ENCODE measurements around the gene CLCNKB.

CLCNKB gene

GRCh38 chr1:16010837-16011236 lies 32.7 kb upstream of the CLCNKB start:
- no peaks in the 10 kb centered on the region for H3F3A ChIP-seq (ENCODE audit: control insufficient read depth, insufficient read depth)
- H3K9me2 ChIP-seq (replicated peaks; ENCODE audit: control insufficient read depth, low read length): no peaks in the 10 kb centered on the region
- TF ChIP-seq CTCF (IDR thresholded peaks at IDR 0.05; ENCODE audit: low read depth, low read length, poor library complexity, severe bottlenecking) (no peak), EZH2phosphoT487 (IDR thresholded peaks at IDR 0.05; ENCODE audit: borderline replicate concordance, low read length) (no peak)
- peaks cover 22% of the 10 kb centered on the region for H3K27me3 ChIP-seq (ENCODE audit: control insufficient read depth, low read length)
- H3K36me3 ChIP-seq (ENCODE audit: control insufficient read depth, low read length): no peaks in the 10 kb centered on the region
- no peak overlapping the region for H3K4me3 ChIP-seq (ENCODE audit: low read length)
- H3K4me1 ChIP-seq (ENCODE audit: control insufficient read depth, low read length): peaks cover 46% of the 10 kb centered on the region
- no peak overlapping the region for H3K4me2 ChIP-seq (ENCODE audit: low read length)
- no peaks in the 10 kb centered on the region for H3K79me2 ChIP-seq (ENCODE audit: control insufficient read depth, low read length)
- H3K27ac ChIP-seq (ENCODE audit: low read depth, low read length): no peak overlapping the region
- H3K9me3 ChIP-seq (ENCODE audit: control insufficient read depth, insufficient read depth, low read length): no peaks in the 10 kb centered on the region
- H4K20me1 ChIP-seq (ENCODE audit: control insufficient read depth, insufficient read depth, low read depth, low read length): no peaks in the 10 kb centered on the region

GRCh38 chr1:16011936-16012589 lies 31.5 kb upstream of the CLCNKB start:
- H4K20me1 ChIP-seq (ENCODE audit: control insufficient read depth, insufficient read depth, low read depth, low read length): no peaks in the 10 kb centered on the region
- no peaks in the 10 kb centered on the region for H3K9me2 ChIP-seq (replicated peaks; ENCODE audit: control insufficient read depth, low read length)
- peaks cover 20% of the 10 kb centered on the region for H3K27me3 ChIP-seq (ENCODE audit: control insufficient read depth, low read length)
- H3F3A ChIP-seq (ENCODE audit: control insufficient read depth, insufficient read depth): no peaks in the 10 kb centered on the region
- no peaks in the 10 kb centered on the region for H3K36me3 ChIP-seq (ENCODE audit: control insufficient read depth, low read length)
- peak overlapping the region; percentile 62 for H3K4me3 ChIP-seq (ENCODE audit: low read length)
- no peaks in the 10 kb centered on the region for H3K9me3 ChIP-seq (ENCODE audit: control insufficient read depth, insufficient read depth, low read length)
- H3K4me1 ChIP-seq (ENCODE audit: control insufficient read depth, low read length): peaks cover 33% of the 10 kb centered on the region
- H3K79me2 ChIP-seq (ENCODE audit: control insufficient read depth, low read length): no peaks in the 10 kb centered on the region
- no peak overlapping the region for H3K27ac ChIP-seq (ENCODE audit: low read depth, low read length)
- H3K4me2 ChIP-seq (ENCODE audit: low read length): peak overlapping the region; percentile 66
- TF ChIP-seq CTCF (IDR thresholded peaks at IDR 0.05; ENCODE audit: low read depth, low read length, poor library complexity, severe bottlenecking) (no peak), EZH2phosphoT487 (IDR thresholded peaks at IDR 0.05; ENCODE audit: borderline replicate concordance, low read length) (no peak)

- no peaks in the 10 kb centered on the region for H3K9me2 ChIP-seq (replicated peaks; ENCODE audit: control insufficient read depth, low read length)
- H3K9me3 ChIP-seq (ENCODE audit: control insufficient read depth, insufficient read depth, low read length): no peaks in the 10 kb centered on the region
- H3K36me3 ChIP-seq (ENCODE audit: control insufficient read depth, low read length): no peaks in the 10 kb centered on the region
- peaks cover 20% of the 10 kb centered on the region for H3K27me3 ChIP-seq (ENCODE audit: control insufficient read depth, low read length)
- H3K79me2 ChIP-seq (ENCODE audit: control insufficient read depth, low read length): no peaks in the 10 kb centered on the region
- H3K4me1 ChIP-seq (ENCODE audit: control insufficient read depth, low read length): peaks cover 32% of the 10 kb centered on the region
- no peaks in the 10 kb centered on the region for H4K20me1 ChIP-seq (ENCODE audit: control insufficient read depth, insufficient read depth, low read depth, low read length)
- peak overlapping the region; percentile 62 for H3K4me3 ChIP-seq (ENCODE audit: low read length)
- peak overlapping the region; percentile 66 for H3K4me2 ChIP-seq (ENCODE audit: low read length)
- no peaks in the 10 kb centered on the region for H3F3A ChIP-seq (ENCODE audit: control insufficient read depth, insufficient read depth)
- no peak overlapping the region for H3K27ac ChIP-seq (ENCODE audit: low read depth, low read length)
- TF ChIP-seq CTCF (IDR thresholded peaks at IDR 0.05; ENCODE audit: low read depth, low read length, poor library complexity, severe bottlenecking) (no peak), EZH2phosphoT487 (IDR thresholded peaks at IDR 0.05; ENCODE audit: borderline replicate concordance, low read length) (no peak)
Observed at GRCh38 chr1:16012590-16013219, 30.9 kb upstream of the CLCNKB start.

All from DOHH2 (cell line).